ENCODE results near the gene ARPC1B. TPM values are rescaled to one million over a fixed set of nuclear protein-coding genes. Genes with fewer than 3 reads are reported as not detected.

Gene ARPC1B
- total and polyA plus RNA-seq, 4 donors, result 43.9 to 182 (median 112) TPM

DNA sequence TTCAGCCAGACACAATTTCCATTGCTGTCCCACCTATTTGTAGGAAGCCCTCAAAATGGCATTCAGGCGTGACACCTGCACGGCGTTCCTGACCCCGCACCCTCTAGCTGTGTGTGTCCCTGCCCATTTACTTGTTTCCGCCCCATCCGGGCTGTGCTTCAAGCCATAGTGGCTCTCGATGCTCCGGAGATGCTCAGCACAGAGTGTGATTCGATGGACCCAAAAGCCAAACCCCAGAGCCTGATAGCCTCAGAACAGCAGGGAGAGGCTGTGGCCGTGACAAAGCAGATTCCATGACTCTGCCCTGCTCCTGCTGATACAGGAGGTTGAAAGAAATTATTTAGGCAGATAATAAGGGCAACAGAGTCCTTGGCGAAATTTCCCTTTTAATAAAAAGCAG lies 47.7 kb downstream of the ARPC1B start:
- TF ChIP-seq FOXA2 (IDR thresholded peaks at IDR 0.05), result no peak
- H3K27ac ChIP-seq (ENCODE audit: low read depth in 1 of 2, low read length in 2 of 2), result no peak overlapping the region
- peaks cover 0 to 16% (median 4%) of the 10 kb centered on the region in 4 donors for H3K4me1 ChIP-seq (ENCODE audit: control insufficient read depth in 4 of 4, insufficient read depth in 4 of 4, low read length in 3 of 4)
- DNase-seq (ENCODE audit: low spot score), result no peak
- no peak overlapping the region for H3K4me3 ChIP-seq (ENCODE audit: low read depth in 1 of 3, low read length in 3 of 3)
- WGBS, result 94% methylated on average over 11 of the region's 11 CpGs
- H3K27me3 ChIP-seq (ENCODE audit: control insufficient read depth in 4 of 4, insufficient read depth in 4 of 4, low read length in 3 of 4), result no peaks in the 10 kb centered on the region
- H3K9me3 ChIP-seq (ENCODE audit: control insufficient read depth in 4 of 4, low read length in 3 of 4), result no peaks in the 10 kb centered on the region
- no peak overlapping the region for H3K9ac ChIP-seq (ENCODE audit: low read depth in 1 of 2, low read length in 2 of 2)
- H3K36me3 ChIP-seq (ENCODE audit: control insufficient read depth in 4 of 4, insufficient read depth in 3 of 4, low read depth in 1 of 4, low read length in 3 of 4), result peaks cover 16 to 69% (median 31%) of the 10 kb centered on the region in 4 donors

GRCh38 chr7:99422625-99423024 lies 48.1 kb downstream of the ARPC1B start:
- DNase-seq (ENCODE audit: low spot score), result no peak
- WGBS, result 85% methylated on average over 5 of the region's 5 CpGs
- H3K9me3 ChIP-seq (ENCODE audit: control insufficient read depth in 4 of 4, low read length in 3 of 4), result no peaks in the 10 kb centered on the region
- no peak overlapping the region for H3K9ac ChIP-seq (ENCODE audit: low read depth in 1 of 2, low read length in 2 of 2)
- TF ChIP-seq, protein P1, sequence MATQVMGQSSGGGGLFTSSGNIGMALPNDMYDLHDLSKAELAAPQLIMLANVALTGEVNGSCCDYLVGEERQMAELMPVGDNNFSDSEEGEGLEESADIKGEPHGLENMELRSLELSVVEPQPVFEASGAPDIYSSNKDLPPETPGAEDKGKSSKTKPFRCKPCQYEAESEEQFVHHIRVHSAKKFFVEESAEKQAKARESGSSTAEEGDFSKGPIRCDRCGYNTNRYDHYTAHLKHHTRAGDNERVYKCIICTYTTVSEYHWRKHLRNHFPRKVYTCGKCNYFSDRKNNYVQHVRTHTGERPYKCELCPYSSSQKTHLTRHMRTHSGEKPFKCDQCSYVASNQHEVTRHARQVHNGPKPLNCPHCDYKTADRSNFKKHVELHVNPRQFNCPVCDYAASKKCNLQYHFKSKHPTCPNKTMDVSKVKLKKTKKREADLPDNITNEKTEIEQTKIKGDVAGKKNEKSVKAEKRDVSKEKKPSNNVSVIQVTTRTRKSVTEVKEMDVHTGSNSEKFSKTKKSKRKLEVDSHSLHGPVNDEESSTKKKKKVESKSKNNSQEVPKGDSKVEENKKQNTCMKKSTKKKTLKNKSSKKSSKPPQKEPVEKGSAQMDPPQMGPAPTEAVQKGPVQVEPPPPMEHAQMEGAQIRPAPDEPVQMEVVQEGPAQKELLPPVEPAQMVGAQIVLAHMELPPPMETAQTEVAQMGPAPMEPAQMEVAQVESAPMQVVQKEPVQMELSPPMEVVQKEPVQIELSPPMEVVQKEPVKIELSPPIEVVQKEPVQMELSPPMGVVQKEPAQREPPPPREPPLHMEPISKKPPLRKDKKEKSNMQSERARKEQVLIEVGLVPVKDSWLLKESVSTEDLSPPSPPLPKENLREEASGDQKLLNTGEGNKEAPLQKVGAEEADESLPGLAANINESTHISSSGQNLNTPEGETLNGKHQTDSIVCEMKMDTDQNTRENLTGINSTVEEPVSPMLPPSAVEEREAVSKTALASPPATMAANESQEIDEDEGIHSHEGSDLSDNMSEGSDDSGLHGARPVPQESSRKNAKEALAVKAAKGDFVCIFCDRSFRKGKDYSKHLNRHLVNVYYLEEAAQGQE (IDR thresholded peaks at IDR 0.05), result no peak
- TF ChIP-seq RXRA (IDR thresholded peaks at IDR 0.05) (no peak), YY1 (IDR thresholded peaks at IDR 0.05) (no peak), TAF1 (conservative IDR thresholded peaks at IDR 0.05) (no peak), SP1 (IDR thresholded peaks at IDR 0.05) (no peak), EGR1 (IDR thresholded peaks at IDR 0.05; ENCODE audit: low read depth in 2 of 2) (no peak), HNF4G (IDR thresholded peaks at IDR 0.05) (no peak)
- TF ChIP-seq, protein P2, sequence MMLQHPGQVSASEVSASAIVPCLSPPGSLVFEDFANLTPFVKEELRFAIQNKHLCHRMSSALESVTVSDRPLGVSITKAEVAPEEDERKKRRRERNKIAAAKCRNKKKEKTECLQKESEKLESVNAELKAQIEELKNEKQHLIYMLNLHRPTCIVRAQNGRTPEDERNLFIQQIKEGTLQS (IDR thresholded peaks at IDR 0.05), result no peak
- TF ChIP-seq, protein P3, sequence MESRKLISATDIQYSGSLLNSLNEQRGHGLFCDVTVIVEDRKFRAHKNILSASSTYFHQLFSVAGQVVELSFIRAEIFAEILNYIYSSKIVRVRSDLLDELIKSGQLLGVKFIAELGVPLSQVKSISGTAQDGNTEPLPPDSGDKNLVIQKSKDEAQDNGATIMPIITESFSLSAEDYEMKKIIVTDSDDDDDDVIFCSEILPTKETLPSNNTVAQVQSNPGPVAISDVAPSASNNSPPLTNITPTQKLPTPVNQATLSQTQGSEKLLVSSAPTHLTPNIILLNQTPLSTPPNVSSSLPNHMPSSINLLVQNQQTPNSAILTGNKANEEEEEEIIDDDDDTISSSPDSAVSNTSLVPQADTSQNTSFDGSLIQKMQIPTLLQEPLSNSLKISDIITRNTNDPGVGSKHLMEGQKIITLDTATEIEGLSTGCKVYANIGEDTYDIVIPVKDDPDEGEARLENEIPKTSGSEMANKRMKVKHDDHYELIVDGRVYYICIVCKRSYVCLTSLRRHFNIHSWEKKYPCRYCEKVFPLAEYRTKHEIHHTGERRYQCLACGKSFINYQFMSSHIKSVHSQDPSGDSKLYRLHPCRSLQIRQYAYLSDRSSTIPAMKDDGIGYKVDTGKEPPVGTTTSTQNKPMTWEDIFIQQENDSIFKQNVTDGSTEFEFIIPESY (IDR thresholded peaks at IDR 0.05), result no peak
- peaks cover 0 to 16% (median 4%) of the 10 kb centered on the region in 4 donors for H3K4me1 ChIP-seq (ENCODE audit: control insufficient read depth in 4 of 4, insufficient read depth in 4 of 4, low read length in 3 of 4)
- no peak overlapping the region for H3K4me3 ChIP-seq (ENCODE audit: low read depth in 1 of 3, low read length in 3 of 3)
- peaks cover 14 to 64% (median 27%) of the 10 kb centered on the region in 4 donors for H3K36me3 ChIP-seq (ENCODE audit: control insufficient read depth in 4 of 4, insufficient read depth in 3 of 4, low read depth in 1 of 4, low read length in 3 of 4)
- H3K27me3 ChIP-seq (ENCODE audit: control insufficient read depth in 4 of 4, insufficient read depth in 4 of 4, low read length in 3 of 4), result no peaks in the 10 kb centered on the region
- H3K27ac ChIP-seq (ENCODE audit: low read depth in 1 of 2, low read length in 2 of 2), result no peak overlapping the region

- H3K9me3 ChIP-seq (ENCODE audit: control insufficient read depth in 4 of 4, low read length in 3 of 4), result no peaks in the 10 kb centered on the region
- no peak overlapping the region for H3K4me3 ChIP-seq (ENCODE audit: low read depth in 1 of 3, low read length in 3 of 3)
- no peaks in the 10 kb centered on the region for H3K27me3 ChIP-seq (ENCODE audit: control insufficient read depth in 4 of 4, insufficient read depth in 4 of 4, low read length in 3 of 4)
- no peak overlapping the region for H3K27ac ChIP-seq (ENCODE audit: low read depth in 1 of 2, low read length in 2 of 2)
- peaks cover 2 to 50% (median 13%) of the 10 kb centered on the region in 4 donors for H3K36me3 ChIP-seq (ENCODE audit: control insufficient read depth in 4 of 4, insufficient read depth in 3 of 4, low read depth in 1 of 4, low read length in 3 of 4)
- no peak for DNase-seq (ENCODE audit: low spot score)
- H3K4me1 ChIP-seq (ENCODE audit: control insufficient read depth in 4 of 4, insufficient read depth in 4 of 4, low read length in 3 of 4), result peaks cover 0 to 3% (median 0%) of the 10 kb centered on the region in 4 donors
- 97% methylated on average over 24 of the region's 24 CpGs for WGBS
- H3K9ac ChIP-seq (ENCODE audit: low read depth in 1 of 2, low read length in 2 of 2), result no peak overlapping the region
- TF ChIP-seq, protein P3 (IDR thresholded peaks at IDR 0.05), result no peak
- no peak for TF ChIP-seq NR2F2 (IDR thresholded peaks at IDR 0.05)
- no peak for TF ChIP-seq MAX (IDR thresholded peaks at IDR 0.05)
- no peak for TF ChIP-seq SP1 (IDR thresholded peaks at IDR 0.05)
- TF ChIP-seq CTCF (IDR thresholded peaks at IDR 0.05; ENCODE audit: low read depth, low read length, missing input control), result no peak
- no peak for TF ChIP-seq FOXA1 (IDR thresholded peaks at IDR 0.05)
- no peak for TF ChIP-seq HNF4G (IDR thresholded peaks at IDR 0.05)
- TF ChIP-seq GABPA (IDR thresholded peaks at IDR 0.05 in 1 of 2, conservative IDR thresholded peaks at IDR 0.05 in 1 of 2), result no peak
- TF ChIP-seq, protein P2 (IDR thresholded peaks at IDR 0.05), result no peak
Observed at GRCh38 chr7:99424932-99425730, 50.6 kb downstream of the ARPC1B start.

Data from liver (tissue), 9 donors.